ENCODE measurements around the gene PDE12. TPM values are rescaled to one million over a fixed set of nuclear protein-coding genes. Genes with fewer than 3 reads are reported as not detected.

The PDE12 gene
- total and polyA plus RNA-seq, 4 donors, result 3.1 to 15.4 (median 9.0) TPM

DNA sequence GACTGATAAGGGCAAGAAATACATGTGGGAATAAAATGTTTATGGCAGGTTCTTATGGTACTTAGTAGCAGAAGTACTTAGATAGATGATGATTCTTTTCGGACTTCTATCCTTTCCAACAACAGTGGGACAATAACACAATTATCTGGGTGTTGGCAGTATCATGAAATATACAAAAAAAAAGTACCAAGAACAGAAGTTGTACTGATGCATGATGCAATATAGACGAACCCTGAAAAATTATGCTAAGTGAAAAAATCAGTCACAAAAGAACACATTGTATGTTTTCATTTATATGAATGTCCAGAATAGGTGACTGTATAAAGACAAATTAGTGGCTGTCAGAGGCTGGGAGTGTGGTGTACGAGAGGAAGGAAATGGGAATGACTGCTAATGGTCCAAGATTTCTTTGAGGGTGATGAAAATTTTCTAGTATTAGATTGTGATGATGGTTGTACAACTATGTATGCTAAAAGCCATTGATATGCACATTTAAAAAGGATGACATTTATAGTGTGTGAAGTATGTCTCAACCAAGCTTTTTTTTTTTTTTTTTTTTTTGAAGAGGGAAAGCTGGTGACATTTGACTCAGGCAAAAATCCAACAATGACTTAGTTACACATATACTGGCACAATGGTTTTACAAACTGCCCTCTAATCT is 20.0 kb downstream of the PDE12 start:
- no peaks in the 10 kb centered on the region for H3K36me3 ChIP-seq (ENCODE audit: control insufficient read depth in 1 of 2, insufficient read depth in 2 of 2, low read length in 1 of 2)
- no peak overlapping the region for H3K27ac ChIP-seq (ENCODE audit: low read depth in 1 of 2, low read length in 2 of 2)
- H3K27me3 ChIP-seq (ENCODE audit: control insufficient read depth in 1 of 2, insufficient read depth in 2 of 2, low read length in 1 of 2), result no peaks in the 10 kb centered on the region
- H3K9me3 ChIP-seq (ENCODE audit: control insufficient read depth, low read length), result no peaks in the 10 kb centered on the region
- DNase-seq, result no peak
- intact Hi-C loops (cut with DNase I), result no loop called here
- H3K4me3 ChIP-seq (ENCODE audit: low read length in 2 of 2), result no peak overlapping the region
- H3K4me1 ChIP-seq (ENCODE audit: control insufficient read depth in 1 of 2, insufficient read depth in 2 of 2, low read length in 2 of 2), result no peaks in the 10 kb centered on the region
- WGBS, 2 donors, result 46 to 50% methylated on average over 3 of the region's 3 CpGs
- ATAC-seq (ENCODE audit: low FRiP score), result no peak

DNA sequence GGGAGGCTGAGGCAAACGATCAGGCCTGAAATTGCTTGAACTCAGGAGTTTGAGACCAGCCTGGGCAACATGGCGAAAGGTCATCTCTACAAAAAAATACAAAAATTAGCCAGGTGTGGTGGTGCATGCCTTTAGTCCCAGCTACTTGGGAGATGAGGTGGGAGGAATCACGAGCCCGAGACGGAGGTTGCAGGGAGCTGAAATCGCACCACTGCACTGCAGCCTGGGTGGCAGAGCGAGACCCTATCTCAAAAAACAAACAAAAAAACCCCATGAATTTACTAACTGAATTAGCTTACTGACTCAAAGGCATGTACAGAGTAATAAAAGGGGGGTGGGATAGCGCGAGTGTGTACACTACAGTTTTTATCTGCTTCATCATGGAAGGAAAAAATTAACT is 21.7 kb downstream of the PDE12 start:
- intact Hi-C loops (cut with DNase I), result no loop called here
- Histone ChIP-seq H3K4me1 (ENCODE audit: control insufficient read depth in 1 of 2, insufficient read depth in 2 of 2, low read length in 2 of 2) (no peaks in the 10 kb centered on the region), H3K36me3 (ENCODE audit: control insufficient read depth in 1 of 2, insufficient read depth in 2 of 2, low read length in 1 of 2) (peaks cover 0 to 2% of the 10 kb centered on the region in 2 donors), H3K4me3 (ENCODE audit: low read length in 2 of 2) (no peak overlapping the region), H3K27me3 (ENCODE audit: control insufficient read depth in 1 of 2, insufficient read depth in 2 of 2, low read length in 1 of 2) (no peaks in the 10 kb centered on the region), H3K27ac (ENCODE audit: low read depth in 1 of 2, low read length in 2 of 2) (no peak overlapping the region), H3K9me3 (ENCODE audit: control insufficient read depth, low read length) (no peaks in the 10 kb centered on the region)
- DNase-seq (no peak), ATAC-seq (ENCODE audit: low FRiP score) (no peak)
- WGBS, 2 donors, result 89 to 90% methylated on average over 9 of the region's 9 CpGs

DNA sequence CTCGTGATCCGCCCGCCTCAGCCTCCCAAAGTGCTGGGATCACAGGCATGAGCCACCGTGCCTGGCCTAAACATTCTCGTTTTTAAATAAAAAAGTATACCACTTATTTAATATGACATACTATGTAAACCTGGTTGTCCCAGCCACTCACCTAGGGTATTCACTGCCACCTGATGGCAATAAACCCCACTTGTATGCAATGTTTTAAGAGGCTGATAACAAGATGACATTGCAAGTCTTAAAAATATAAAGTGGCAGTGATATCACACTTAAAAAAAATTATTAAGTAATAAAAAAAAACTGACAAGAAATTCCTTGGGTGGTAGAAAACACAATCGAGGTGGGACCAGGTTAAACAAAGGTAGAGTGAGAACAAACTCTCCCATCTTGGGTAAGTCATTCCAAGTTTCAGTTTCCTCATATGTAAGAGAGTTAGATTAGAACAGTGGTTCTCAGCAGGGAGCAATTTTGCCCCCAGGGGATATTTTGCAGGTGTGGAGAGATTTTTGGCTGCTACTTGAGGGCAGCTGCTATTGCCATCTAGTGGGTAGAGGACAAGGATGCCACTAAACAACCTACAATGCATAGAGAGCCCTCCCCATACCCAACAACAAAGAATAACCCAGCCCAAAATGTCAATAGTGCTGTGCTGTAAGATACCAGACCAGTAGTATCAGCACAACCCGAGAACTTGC is 26.5 kb downstream of the PDE12 start:
- H3K4me3 ChIP-seq (ENCODE audit: low read length in 2 of 2), result no peak overlapping the region
- intact Hi-C loops (cut with DNase I), result no loop called here
- DNase-seq, result no peak
- 85 to 90% methylated on average over 6 to 7 of the region's 7 CpGs for WGBS, 2 donors
- no peak for ATAC-seq (ENCODE audit: low FRiP score)
- no peaks in the 10 kb centered on the region for H3K4me1 ChIP-seq (ENCODE audit: control insufficient read depth in 1 of 2, insufficient read depth in 2 of 2, low read length in 2 of 2)
- no peaks in the 10 kb centered on the region for H3K27me3 ChIP-seq (ENCODE audit: control insufficient read depth in 1 of 2, insufficient read depth in 2 of 2, low read length in 1 of 2)
- H3K9me3 ChIP-seq (ENCODE audit: control insufficient read depth, low read length), result no peaks in the 10 kb centered on the region
- H3K36me3 ChIP-seq (ENCODE audit: control insufficient read depth in 1 of 2, insufficient read depth in 2 of 2, low read length in 1 of 2), result peaks cover 0 to 3% of the 10 kb centered on the region in 2 donors
- H3K27ac ChIP-seq (ENCODE audit: low read depth in 1 of 2, low read length in 2 of 2), result no peak overlapping the region

DNA sequence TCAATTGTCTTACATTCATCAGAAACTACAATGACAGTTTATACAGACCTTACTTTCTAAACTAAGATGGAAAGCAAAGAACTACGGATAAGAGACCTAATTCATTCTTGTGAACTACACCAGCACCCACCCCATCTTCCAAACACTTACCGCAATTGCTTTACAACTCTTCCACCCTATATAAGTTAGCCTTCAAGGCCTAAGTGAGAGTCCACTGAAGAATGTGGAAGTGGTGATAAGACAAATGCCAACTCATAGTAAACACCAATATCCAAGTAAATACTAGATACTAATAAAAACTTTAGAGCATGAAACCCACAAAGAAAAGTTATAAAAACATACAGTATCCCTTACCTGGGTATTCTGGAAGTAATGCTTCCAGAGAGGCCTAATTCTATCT is 27.5 kb downstream of the PDE12 start:
- no peak for ATAC-seq (ENCODE audit: low FRiP score)
- no peaks in the 10 kb centered on the region for H3K27me3 ChIP-seq (ENCODE audit: control insufficient read depth in 1 of 2, insufficient read depth in 2 of 2, low read length in 1 of 2)
- intact Hi-C loops (cut with DNase I), result no loop called here
- WGBS, 2 donors, result 76 to 77% methylated on average over 2 of the region's 2 CpGs
- H3K4me1 ChIP-seq (ENCODE audit: control insufficient read depth in 1 of 2, insufficient read depth in 2 of 2, low read length in 2 of 2), result no peaks in the 10 kb centered on the region
- H3K27ac ChIP-seq (ENCODE audit: low read depth in 1 of 2, low read length in 2 of 2), result no peak overlapping the region
- no peak for DNase-seq
- no peak overlapping the region for H3K4me3 ChIP-seq (ENCODE audit: low read length in 2 of 2)
- H3K9me3 ChIP-seq (ENCODE audit: control insufficient read depth, low read length), result no peaks in the 10 kb centered on the region
- H3K36me3 ChIP-seq (ENCODE audit: control insufficient read depth in 1 of 2, insufficient read depth in 2 of 2, low read length in 1 of 2), result peaks cover 0 to 3% of the 10 kb centered on the region in 2 donors

DNA sequence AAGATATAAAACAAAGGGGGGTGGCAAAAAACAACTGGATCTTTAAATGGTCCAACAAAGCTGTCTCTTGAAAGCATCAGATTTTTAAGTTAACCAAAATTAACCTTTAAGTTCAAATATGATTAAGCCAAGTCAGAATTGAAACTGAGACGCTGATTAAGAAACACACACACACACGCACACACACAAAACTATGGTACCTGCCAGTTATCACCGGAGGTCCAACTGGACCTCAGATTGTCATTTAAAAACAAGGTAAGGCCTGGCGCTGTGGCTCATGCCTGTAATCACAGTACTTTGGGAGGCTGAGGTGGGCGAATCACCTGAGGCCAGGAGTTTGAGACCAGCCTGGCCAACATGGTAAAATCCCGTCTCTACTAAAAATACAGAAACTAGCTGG is 30.7 kb downstream of the PDE12 start:
- Histone ChIP-seq H3K4me3 (ENCODE audit: low read length in 2 of 2) (no peak overlapping the region), H3K9me3 (ENCODE audit: control insufficient read depth, low read length) (no peaks in the 10 kb centered on the region), H3K27ac (ENCODE audit: low read depth in 1 of 2, low read length in 2 of 2) (no peak overlapping the region), H3K36me3 (ENCODE audit: control insufficient read depth in 1 of 2, insufficient read depth in 2 of 2, low read length in 1 of 2) (peaks cover 0 to 3% of the 10 kb centered on the region in 2 donors), H3K4me1 (ENCODE audit: control insufficient read depth in 1 of 2, insufficient read depth in 2 of 2, low read length in 2 of 2) (no peaks in the 10 kb centered on the region), H3K27me3 (ENCODE audit: control insufficient read depth in 1 of 2, insufficient read depth in 2 of 2, low read length in 1 of 2) (no peaks in the 10 kb centered on the region)
- ATAC-seq (ENCODE audit: low FRiP score) (no peak), DNase-seq (no peak)
- 63 to 70% methylated on average over 6 of the region's 6 CpGs for WGBS, 2 donors
- intact Hi-C loops (cut with DNase I), result no loop called here

DNA sequence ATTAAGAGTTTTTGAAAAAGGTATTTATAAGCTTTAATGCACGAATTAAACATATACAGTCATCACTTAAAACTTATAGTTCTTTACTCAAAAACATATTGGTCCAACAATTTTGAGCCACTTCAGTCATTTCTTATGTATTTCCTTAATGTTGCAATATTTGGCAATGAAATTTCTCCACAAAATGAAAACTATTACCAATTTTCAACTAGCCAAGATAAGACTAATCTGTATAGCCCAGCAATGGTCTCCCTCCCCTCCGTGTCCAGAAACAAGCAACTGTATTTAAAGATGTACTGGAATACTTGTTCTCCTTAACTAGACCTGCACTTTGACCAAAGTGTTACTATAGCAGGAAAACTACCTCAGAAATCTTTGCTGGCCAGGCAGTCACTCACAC is 31.8 kb downstream of the PDE12 start:
- WGBS, 2 donors, result 43 to 56% methylated on average over 2 of the region's 2 CpGs
- Histone ChIP-seq H3K9me3 (ENCODE audit: control insufficient read depth, low read length) (no peaks in the 10 kb centered on the region), H3K4me1 (ENCODE audit: control insufficient read depth in 1 of 2, insufficient read depth in 2 of 2, low read length in 2 of 2) (peaks cover 0 to 6% of the 10 kb centered on the region in 2 donors), H3K27ac (ENCODE audit: low read depth in 1 of 2, low read length in 2 of 2) (no peak overlapping the region), H3K27me3 (ENCODE audit: control insufficient read depth in 1 of 2, insufficient read depth in 2 of 2, low read length in 1 of 2) (no peaks in the 10 kb centered on the region), H3K4me3 (ENCODE audit: low read length in 2 of 2) (no peak overlapping the region), H3K36me3 (ENCODE audit: control insufficient read depth in 1 of 2, insufficient read depth in 2 of 2, low read length in 1 of 2) (peaks cover 0 to under 1% of the 10 kb centered on the region in 2 donors)
- ATAC-seq (ENCODE audit: low FRiP score) (no peak), DNase-seq (no peak)
- intact Hi-C loops (cut with DNase I), result no loop called here

DNA sequence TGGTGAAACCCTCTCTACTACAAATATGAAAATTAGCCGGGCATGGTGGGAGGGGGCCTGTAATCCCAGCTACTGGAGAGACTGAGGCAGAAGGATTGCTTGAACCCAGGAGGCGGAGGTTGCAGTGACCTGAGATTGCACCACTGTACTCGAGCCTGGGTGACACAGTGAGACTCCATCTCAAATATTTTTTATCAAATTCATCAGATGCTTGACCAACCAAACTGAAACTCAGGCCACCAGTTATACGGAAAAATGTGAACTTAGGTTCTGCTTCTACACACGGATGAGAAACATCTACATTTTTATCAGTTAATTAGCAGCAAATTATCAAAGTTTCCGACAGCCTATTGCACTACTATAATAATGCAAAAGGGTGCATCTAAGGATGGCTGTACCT is 36.2 kb downstream of the PDE12 start:
- peaks cover 0 to 6% of the 10 kb centered on the region in 2 donors for H3K4me1 ChIP-seq (ENCODE audit: control insufficient read depth in 1 of 2, insufficient read depth in 2 of 2, low read length in 2 of 2)
- 42 to 47% methylated on average over 6 of the region's 6 CpGs for WGBS, 2 donors
- H3K36me3 ChIP-seq (ENCODE audit: control insufficient read depth in 1 of 2, insufficient read depth in 2 of 2, low read length in 1 of 2), result no peaks in the 10 kb centered on the region
- ATAC-seq (ENCODE audit: low FRiP score) (no peak), DNase-seq (no peak)
- H3K4me3 ChIP-seq (ENCODE audit: low read length in 2 of 2), result no peak overlapping the region
- no peaks in the 10 kb centered on the region for H3K9me3 ChIP-seq (ENCODE audit: control insufficient read depth, low read length)
- no peak overlapping the region for H3K27ac ChIP-seq (ENCODE audit: low read depth in 1 of 2, low read length in 2 of 2)
- no peaks in the 10 kb centered on the region for H3K27me3 ChIP-seq (ENCODE audit: control insufficient read depth in 1 of 2, insufficient read depth in 2 of 2, low read length in 1 of 2)
- intact Hi-C loops (cut with DNase I), result loop anchor here in 1 of 2 donors (5.0 kb wide), 1 partner anchor 35 kb away; the partner anchor contains the start of gene PDE12

DNA sequence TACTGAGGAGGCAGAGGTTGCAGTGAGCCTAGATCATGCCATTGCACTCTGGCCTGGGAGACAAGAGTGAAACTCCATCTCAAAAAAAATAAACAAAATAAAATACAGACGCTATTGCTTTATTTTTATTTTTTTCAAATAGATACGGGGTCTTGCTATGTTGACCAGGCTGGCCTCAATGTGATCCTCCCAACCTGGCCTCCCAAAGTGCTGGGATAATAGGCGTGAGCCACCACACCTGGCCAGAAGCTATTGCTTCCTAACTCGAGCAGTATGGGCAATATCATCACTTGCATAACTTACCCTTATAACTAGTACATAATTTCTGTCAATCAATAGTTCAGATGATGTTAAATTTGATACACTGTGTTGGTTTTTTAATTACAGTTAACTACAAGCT is 38.1 kb downstream of the PDE12 start:
- intact Hi-C loops (cut with DNase I), result loop anchor here in 1 of 2 donors (5.0 kb wide), 1 partner anchor 37 kb away; the partner anchor contains the start of gene PDE12
- H3K36me3 ChIP-seq (ENCODE audit: control insufficient read depth in 1 of 2, insufficient read depth in 2 of 2, low read length in 1 of 2), result no peaks in the 10 kb centered on the region
- no peaks in the 10 kb centered on the region for H3K9me3 ChIP-seq (ENCODE audit: control insufficient read depth, low read length)
- ATAC-seq (ENCODE audit: low FRiP score) (no peak), DNase-seq (no peak)
- WGBS, 2 donors, result 38 to 45% methylated on average over 4 of the region's 4 CpGs
- peaks cover 0 to 6% of the 10 kb centered on the region in 2 donors for H3K4me1 ChIP-seq (ENCODE audit: control insufficient read depth in 1 of 2, insufficient read depth in 2 of 2, low read length in 2 of 2)
- no peak overlapping the region for H3K27ac ChIP-seq (ENCODE audit: low read depth in 1 of 2, low read length in 2 of 2)
- H3K4me3 ChIP-seq (ENCODE audit: low read length in 2 of 2), result peak overlapping the region in 1 of 2 donors; percentile 19
- H3K27me3 ChIP-seq (ENCODE audit: control insufficient read depth in 1 of 2, insufficient read depth in 2 of 2, low read length in 1 of 2), result no peaks in the 10 kb centered on the region

DNA sequence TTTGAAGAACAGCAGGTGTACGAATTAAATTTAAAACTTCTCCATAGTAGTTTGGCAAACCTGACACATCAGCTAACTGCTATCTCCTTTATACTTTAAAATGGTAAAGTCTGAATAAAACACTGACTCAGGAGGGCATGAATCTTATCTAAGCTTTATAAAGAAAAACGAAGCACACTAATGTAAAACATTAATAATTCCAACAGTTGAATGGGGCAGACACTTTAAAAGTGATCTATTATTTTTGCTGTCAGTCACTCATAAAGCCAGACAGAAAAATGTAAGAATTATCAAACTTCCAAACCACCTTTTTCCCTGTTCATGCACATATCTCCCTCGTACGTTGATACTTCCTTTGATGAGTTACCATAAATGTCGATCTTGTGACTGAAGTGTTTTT is 38.5 kb downstream of the PDE12 start:
- 5 to 7% methylated on average over 5 of the region's 5 CpGs for WGBS, 2 donors
- no peak for DNase-seq
- intact Hi-C loops (cut with DNase I), result loop anchor here in 1 of 2 donors (5.0 kb wide), 1 partner anchor 37 kb away; the partner anchor contains the start of gene PDE12
- peaks cover 0 to 6% of the 10 kb centered on the region in 2 donors for H3K4me1 ChIP-seq (ENCODE audit: control insufficient read depth in 1 of 2, insufficient read depth in 2 of 2, low read length in 2 of 2)
- H3K27me3 ChIP-seq (ENCODE audit: control insufficient read depth in 1 of 2, insufficient read depth in 2 of 2, low read length in 1 of 2), result no peaks in the 10 kb centered on the region
- H3K36me3 ChIP-seq (ENCODE audit: control insufficient read depth in 1 of 2, insufficient read depth in 2 of 2, low read length in 1 of 2), result no peaks in the 10 kb centered on the region
- H3K4me3 ChIP-seq (ENCODE audit: low read length in 2 of 2), result peak overlapping the region; percentile 87 to 95
- no peak for ATAC-seq (ENCODE audit: low FRiP score)
- H3K27ac ChIP-seq (ENCODE audit: low read depth in 1 of 2, low read length in 2 of 2), result no peak overlapping the region
- no peaks in the 10 kb centered on the region for H3K9me3 ChIP-seq (ENCODE audit: control insufficient read depth, low read length)

Measured in aorta (tissue), 5 donors.